HL-60/S4 treated with retinoic acid at 250 ng/mL for 4 days and 3 days (cell line): Measurements from ENCODE around the gene INHBC.

Source experiments
- in situ Hi-C: fragments of 300-500 bp; cut with MboI; formaldehyde crosslinking; loops from 2 replicates; pipeline ENCODE4 v1.7.0; 2022; ENCODE audit warnings: low sequenced_read_pairs

The INHBC gene

DNA sequence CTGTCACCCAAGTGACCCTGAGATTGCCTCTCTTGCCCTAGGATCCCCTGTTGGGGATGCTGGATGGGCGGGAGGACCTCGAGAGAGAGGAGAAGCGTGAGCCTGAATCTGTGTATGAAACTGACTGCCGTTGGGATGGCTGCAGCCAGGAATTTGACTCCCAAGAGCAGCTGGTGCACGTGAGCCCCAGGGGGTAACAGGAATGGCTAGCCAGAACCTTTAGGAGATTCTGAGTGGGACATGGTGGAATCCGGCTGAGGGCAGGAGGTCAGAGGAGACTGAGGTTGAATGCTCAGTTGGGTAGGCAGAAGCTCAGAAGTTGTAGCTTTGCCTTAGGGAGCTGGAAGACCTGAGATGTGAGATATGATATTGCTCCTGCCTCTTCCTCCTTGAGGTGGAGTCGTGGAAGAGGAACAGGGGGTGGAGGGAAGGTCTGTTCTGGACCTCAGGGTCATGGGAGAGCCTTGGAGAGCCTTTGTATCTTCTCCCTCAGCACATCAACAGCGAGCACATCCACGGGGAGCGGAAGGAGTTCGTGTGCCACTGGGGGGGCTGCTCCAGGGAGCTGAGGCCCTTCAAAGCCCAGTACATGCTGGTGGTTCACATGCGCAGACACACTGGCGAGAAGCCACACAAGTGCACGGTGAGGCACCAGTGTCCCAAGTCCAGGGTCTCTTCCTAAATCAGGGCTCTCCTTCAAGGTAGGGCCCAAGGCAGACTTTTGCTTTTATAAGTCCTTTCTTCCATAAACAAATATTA, 31.3 kb downstream of the INHBC start:
- in situ Hi-C loops = no loop called here

- in situ Hi-C loops = no loop called here
These were observed 32.8 kb downstream of the INHBC start for GRCh38 chr12:57467212-57467874.

DNA sequence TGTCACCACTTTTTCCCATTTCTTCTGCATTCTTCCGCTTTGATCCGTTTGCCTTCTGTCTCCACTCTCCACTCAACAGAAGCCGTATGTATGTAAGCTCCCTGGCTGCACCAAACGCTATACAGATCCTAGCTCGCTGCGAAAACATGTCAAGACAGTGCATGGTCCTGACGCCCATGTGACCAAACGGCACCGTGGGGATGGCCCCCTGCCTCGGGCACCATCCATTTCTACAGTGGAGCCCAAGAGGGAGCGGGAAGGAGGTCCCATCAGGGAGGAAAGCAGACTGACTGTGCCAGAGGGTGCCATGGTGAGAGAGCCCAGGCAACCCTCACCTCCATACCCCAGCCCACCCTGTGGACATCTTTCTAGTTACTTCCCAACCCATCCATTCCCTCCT, 33.3 kb downstream of the INHBC start:
- in situ Hi-C loops = no loop called here

- in situ Hi-C loops = no loop called here
These were observed 34.9 kb downstream of the INHBC start for GRCh38 chr12:57469296-57470164.

GRCh38 chr12:57470286-57470969, 35.8 kb downstream of the INHBC start:
- in situ Hi-C loops = no loop called here

DNA sequence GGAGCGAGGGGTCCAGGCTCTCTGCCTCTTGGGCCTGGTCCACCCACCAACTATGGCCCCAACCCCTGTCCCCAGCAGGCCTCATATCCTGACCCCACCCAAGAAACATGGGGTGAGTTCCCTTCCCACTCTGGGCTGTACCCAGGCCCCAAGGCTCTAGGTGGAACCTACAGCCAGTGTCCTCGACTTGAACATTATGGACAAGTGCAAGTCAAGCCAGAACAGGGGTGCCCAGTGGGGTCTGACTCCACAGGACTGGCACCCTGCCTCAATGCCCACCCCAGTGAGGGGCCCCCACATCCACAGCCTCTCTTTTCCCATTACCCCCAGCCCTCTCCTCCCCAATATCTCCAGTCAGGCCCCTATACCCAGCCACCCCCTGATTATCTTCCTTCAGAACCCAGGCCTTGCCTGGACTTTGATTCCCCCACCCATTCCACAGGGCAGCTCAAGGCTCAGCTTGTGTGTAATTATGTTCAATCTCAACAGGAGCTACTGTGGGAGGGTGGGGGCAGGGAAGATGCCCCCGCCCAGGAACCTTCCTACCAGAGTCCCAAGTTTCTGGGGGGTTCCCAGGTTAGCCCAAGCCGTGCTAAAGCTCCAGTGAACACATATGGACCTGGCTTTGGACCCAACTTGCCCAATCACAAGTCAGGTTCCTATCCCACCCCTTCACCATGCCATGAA, 36.5 kb downstream of the INHBC start:
- in situ Hi-C loops = no loop called here

DNA sequence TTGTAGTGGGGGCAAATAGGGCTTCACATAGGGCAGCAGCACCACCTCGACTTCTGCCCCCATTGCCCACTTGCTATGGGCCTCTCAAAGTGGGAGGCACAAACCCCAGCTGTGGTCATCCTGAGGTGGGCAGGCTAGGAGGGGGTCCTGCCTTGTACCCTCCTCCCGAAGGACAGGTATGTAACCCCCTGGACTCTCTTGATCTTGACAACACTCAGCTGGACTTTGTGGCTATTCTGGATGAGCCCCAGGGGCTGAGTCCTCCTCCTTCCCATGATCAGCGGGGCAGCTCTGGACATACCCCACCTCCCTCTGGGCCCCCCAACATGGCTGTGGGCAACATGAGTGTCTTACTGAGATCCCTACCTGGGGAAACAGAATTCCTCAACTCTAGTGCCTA, 37.1 kb downstream of the INHBC start:
- in situ Hi-C loops = no loop called here

DNA sequence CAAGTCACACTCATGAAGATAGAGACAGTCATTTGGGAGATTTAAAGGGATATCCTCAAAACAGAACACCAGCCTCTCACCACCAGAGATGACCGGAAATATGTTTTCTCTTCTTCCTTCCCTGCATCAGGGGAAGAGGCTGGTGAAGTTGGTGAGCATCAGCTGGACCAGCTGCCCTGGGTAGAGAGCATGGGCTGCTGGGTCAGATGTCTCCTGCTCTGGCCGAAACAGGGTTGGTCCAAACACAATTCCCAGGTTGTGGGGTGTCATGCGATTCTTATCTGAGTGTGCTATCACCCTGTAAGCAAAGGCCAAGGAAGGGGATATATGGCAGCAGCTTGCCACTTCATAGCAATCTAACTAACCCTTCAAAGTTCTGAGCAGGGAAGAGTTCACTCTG, 37.8 kb downstream of the INHBC start:
- in situ Hi-C loops = no loop called here

DNA sequence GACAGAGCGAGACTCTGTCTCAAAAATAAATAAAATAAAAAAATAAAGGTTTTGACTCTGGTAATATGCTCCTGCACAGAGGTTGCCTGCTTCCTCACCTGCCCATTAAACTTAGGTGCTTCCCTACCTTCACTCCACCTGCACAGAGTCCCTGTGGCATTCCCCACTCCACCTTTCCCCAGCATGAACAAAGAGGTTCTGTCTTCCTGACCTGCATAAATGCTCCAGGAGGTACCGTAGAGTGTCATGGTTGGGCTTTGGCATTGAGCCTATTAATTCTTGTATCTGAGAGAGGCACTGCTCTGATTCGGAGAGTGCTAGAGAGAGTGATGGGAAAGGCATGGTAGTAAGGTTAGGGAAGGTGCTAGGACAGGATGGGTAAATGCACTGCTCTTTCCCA, 38.8 kb downstream of the INHBC start:
- in situ Hi-C loops = no loop called here

DNA sequence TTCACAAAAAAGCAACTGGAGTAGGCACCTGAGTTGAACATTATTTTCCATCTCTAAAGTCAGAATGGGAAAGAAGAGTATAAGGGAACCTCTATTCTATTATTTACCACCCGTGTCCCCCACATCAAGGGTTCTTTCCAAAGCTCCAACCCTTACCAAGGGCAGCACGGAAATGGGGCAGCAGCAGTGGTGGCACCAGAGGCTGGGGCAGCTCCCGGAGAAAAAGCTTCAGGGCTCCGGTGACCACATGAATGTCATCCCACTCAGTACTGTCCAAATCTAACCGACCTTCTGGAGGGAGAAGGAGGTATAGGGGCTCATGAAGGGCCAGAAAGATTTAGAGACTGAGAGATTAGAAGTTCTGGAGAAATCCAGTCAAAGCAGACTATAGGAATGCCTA, 39.3 kb downstream of the INHBC start:
- in situ Hi-C loops = no loop called here

- in situ Hi-C loops = no loop called here
These were observed 39.8 kb downstream of the INHBC start for GRCh38 chr12:57474430-57474829.

- in situ Hi-C loops = no loop called here
These were observed 40.3 kb downstream of the INHBC start for GRCh38 chr12:57474862-57475261.

DNA sequence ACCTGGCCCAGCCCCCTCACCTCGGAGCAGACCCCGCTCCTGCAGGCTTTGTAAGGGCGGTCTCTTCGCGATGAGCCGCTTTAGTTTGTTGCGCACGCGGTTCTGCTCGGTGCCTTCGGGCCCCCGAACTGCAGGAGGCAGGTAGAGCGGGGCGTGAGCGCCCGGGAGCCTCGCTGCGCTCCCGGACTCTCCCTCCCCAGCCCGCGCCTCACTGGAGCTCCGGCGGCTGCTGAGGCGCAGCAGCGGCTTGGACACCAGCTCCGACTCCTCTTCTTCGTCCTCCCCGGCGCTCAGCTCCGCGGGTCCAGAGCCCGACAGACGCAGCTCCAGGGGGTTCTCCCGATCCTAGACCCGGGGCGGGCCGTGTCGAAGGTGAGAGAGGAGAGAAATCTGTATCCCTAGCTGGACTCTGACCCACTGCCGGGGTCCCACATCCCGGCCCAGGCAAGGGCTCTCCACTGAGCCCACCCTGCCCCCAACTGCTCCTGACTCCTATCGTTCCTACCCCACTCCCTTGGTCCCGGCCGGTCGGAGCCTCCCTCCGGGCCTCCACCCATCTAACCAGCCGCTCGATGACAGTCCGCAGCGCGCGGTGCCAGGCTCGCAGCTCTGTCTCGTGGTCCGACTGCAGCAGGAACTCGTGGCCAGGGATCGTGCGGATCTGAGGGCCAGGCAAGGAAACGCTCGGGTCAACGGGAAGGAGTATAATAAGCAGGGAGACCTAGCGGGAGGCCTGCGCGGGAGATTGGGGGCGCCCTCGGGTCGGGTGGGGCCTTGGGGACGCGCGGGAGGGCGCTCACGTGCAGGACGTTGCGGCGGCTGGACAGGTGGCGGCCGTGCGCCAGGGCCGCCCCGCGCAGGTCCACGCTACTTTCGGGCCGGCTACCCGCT, 40.9 kb downstream of the INHBC start:
- in situ Hi-C loops = no loop called here

DNA sequence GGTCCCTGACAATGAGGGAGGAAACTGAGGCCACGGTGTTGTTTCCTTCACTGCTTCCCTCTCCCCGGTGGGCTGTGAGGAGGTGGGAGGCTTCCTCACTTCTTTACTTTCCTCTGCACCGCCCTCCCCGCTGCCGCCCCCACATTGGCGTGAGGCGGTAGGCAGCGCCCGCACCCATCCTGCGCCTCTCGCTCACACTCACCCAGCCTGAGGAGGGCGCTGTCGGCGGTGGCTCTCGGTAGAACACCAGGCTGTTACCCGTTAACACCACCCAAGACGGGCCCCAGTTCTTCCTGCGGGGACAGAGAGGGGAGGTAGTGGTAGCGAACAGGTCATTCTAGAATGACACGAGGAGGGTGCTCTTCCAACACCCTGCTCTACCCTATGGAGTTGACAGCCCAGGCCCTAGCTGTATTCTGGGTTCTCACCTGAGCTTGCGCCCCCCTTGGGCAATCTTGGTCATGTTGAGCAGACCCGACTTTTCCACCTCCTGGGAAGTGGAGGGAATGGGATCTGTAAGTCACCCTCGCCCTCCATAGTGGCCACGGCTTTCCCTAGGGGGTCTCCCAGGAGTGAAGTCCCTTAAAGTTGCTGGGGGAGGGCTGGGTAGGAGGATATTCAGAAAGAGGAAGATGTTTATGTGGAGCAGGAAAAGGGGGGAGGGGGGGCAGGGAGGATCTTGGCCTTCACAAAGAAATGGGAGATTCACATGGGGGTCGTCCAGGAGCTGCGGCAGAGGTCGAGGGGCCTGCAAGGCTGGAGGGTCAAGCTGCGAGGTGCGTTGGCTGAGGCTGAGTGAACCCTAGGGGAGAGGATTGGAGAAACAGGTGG, 41.8 kb downstream of the INHBC start:
- in situ Hi-C loops = no loop called here

DNA sequence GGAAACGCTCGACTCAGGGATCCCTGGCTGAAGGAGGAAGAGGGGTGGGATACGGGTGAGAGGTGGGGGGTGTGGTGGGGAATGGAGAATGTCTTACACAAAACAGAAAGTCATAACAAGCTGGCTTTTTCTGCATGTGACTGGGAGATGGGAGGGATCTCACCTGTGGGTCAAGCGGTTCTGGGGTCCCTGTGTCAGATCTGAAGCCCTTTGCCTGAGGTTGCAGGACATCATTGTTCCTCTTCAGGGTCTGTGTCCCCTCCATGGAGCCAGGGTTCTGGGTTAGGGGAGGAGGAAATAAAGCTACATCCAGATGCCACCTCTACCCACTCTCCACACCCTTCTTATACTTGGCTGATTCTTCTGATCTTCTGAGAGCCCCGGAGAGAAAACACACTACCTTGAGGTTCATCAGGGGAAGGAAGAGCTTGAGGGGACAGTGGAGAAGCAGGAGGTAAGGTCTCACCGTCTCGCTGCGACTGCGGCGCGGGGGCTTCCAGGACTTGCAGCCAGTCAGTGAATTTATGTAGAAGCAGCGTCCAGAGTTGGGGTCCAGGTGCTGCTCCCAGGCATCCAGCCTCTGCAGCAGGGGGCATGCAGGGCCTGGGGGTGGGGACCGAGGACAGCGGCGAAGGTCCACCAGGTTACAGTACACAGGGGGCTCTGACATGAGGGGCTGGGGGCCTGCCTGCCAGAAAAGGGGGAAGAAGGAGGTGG, 42.6 kb downstream of the INHBC start:
- in situ Hi-C loops = no loop called here

DNA sequence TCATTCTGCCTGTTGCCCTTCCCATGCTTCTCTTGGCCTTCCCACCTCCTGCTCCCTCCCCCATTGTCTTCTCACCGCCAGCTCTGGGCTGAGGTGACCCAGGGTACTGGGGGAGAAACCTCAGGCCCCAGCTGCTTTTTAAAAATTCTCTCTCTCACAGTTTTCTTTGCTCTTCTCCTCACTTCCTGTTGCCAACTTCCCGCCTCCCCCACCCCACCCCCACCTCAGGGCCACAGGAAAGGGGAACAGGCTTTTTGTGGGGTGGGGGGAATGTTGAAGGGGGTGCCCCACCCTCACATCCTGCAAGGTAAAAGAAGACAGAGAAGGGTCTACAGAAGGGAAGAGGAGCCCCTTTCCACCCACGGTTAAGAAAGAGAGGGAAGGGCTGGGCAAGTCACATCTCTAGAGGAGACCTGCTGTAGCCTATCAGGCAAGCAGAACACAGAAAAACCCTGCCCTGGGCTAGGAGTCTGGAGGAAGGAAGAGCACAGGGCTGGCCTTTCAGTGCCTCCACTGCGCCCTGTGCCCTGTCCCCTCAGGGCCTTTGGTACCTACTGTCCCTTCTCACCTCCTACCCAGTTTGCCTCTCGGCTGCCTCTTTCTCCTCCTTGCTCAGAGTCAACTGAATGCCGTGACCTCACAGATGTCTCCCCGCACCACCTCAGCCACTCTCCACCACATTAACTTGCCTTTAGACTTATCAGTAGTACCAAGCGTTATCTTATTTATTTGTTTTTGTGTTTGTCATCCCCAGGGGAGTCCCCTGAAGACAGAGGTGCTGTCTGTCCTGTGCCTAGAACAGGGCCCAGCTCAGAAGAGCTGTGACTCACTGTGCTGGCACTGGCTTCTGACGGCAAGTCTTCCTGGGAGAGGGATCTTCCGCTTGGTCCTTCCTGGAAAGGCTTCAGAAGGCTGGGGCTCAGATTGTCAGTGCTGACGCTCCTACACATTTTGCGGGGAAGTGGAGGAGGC, 43.4 kb downstream of the INHBC start:
- in situ Hi-C loops = no loop called here

DNA sequence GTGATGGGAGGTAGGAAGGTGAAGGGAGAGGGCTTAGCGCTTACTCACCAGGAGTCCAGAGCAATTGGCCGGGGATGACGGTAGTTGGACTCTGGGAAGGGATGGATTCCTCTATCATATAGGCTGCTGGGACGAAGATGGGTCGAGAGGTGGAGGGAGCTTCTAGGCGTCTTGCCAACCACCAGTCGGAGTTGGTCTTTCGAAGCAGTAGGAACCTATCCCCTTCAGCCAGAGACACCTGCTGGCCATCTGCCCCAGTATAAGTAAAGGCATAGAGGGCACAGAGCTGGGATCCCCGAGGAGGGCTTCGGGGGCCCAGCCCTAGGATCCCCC, 44.4 kb downstream of the INHBC start:
- in situ Hi-C loops = no loop called here
